ENCODE measurements around the gene ICA1L.

Gene ICA1L

DNA sequence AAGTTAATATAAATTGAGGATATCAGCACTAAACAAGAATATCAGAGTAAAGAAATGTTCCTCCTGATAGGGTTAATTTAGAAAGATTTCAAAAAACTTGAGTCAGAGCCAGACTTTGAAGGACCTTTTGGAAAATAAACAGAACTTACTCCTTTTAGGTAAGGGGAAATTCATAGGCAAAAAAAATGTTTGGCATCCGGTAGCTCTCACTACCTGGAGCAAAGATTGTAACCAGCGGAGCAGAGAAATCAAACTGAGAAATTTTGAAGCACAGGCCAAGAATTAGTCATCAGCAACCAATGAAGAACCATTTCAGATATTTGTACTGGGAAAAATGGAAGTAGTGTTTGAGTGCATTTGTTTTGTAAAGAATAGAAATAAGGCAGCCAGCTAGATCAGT, 113.0 kb downstream of the ICA1L start:
- no peak for DNase-seq
- in situ Hi-C loops (cut with HindIII; ENCODE audit: low pct_ligation_motif_present, low sequenced_read_pairs) = no loop called here
- Histone ChIP-seq H3K4me3 (ENCODE audit: low read depth, low read length) (no peak overlapping the region), H3K27me3 (replicated peaks) (no peaks in the 10 kb centered on the region), H3K27ac (no peak overlapping the region), H3K36me3 (replicated peaks) (no peaks in the 10 kb centered on the region)
- TF ChIP-seq, protein P1, sequence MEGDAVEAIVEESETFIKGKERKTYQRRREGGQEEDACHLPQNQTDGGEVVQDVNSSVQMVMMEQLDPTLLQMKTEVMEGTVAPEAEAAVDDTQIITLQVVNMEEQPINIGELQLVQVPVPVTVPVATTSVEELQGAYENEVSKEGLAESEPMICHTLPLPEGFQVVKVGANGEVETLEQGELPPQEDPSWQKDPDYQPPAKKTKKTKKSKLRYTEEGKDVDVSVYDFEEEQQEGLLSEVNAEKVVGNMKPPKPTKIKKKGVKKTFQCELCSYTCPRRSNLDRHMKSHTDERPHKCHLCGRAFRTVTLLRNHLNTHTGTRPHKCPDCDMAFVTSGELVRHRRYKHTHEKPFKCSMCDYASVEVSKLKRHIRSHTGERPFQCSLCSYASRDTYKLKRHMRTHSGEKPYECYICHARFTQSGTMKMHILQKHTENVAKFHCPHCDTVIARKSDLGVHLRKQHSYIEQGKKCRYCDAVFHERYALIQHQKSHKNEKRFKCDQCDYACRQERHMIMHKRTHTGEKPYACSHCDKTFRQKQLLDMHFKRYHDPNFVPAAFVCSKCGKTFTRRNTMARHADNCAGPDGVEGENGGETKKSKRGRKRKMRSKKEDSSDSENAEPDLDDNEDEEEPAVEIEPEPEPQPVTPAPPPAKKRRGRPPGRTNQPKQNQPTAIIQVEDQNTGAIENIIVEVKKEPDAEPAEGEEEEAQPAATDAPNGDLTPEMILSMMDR (IDR thresholded peaks at IDR 0.05; ENCODE audit: low read depth, low read length, missing control alignments) = no peak

DNA sequence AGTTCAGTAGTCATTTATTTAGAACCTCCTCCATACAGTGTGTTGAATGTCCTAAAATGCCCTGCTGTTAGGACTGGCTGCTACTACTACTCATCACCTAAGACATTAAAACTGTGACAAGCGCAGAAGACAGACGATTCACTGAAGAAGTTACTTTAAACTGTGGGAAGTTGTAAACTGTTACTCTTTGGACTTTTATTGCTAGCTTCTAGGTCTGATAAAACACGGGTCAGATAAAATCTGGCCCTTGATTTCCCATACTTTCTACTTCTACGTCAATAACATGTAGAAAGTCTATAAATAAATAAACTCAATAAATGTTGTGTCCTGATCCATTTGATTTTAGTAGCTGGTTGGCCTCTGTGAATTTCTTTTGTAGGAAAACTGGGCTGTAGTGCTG, 113.4 kb downstream of the ICA1L start:
- TF ChIP-seq, protein P1 (IDR thresholded peaks at IDR 0.05; ENCODE audit: low read depth, low read length, missing control alignments) = no peak
- H3K27ac ChIP-seq = no peak overlapping the region
- no peaks in the 10 kb centered on the region for H3K27me3 ChIP-seq (replicated peaks)
- no peak for DNase-seq
- in situ Hi-C loops (cut with HindIII; ENCODE audit: low pct_ligation_motif_present, low sequenced_read_pairs) = no loop called here
- H3K4me3 ChIP-seq (ENCODE audit: low read depth, low read length) = no peak overlapping the region
- H3K36me3 ChIP-seq (replicated peaks) = no peaks in the 10 kb centered on the region

DNA sequence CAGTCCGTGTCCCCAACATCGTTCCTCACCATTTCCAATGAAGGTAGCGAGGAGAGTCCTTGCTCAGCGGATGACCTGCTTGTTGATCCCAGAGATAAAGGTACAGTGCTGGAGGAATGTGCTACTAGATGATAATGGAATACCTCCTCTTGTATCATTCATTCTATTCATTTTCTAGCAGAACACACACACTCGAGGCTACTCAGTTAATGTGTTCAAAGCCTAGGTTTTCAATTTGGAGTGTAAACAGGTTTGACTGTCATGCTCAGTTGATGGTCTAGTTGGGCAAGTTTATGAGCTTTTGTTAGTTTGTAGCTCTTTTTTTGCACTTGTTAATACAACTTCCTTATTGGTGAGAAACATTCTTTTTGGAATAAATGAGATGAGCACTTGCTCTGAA, 114.2 kb downstream of the ICA1L start:
- no peak for DNase-seq
- in situ Hi-C loops (cut with HindIII; ENCODE audit: low pct_ligation_motif_present, low sequenced_read_pairs) = no loop called here
- Histone ChIP-seq H3K27me3 (replicated peaks) (no peaks in the 10 kb centered on the region), H3K36me3 (replicated peaks) (no peaks in the 10 kb centered on the region), H3K27ac (no peak overlapping the region), H3K4me3 (ENCODE audit: low read depth, low read length) (no peak overlapping the region)
- TF ChIP-seq, protein P1 (IDR thresholded peaks at IDR 0.05; ENCODE audit: low read depth, low read length, missing control alignments) = no peak

DNA sequence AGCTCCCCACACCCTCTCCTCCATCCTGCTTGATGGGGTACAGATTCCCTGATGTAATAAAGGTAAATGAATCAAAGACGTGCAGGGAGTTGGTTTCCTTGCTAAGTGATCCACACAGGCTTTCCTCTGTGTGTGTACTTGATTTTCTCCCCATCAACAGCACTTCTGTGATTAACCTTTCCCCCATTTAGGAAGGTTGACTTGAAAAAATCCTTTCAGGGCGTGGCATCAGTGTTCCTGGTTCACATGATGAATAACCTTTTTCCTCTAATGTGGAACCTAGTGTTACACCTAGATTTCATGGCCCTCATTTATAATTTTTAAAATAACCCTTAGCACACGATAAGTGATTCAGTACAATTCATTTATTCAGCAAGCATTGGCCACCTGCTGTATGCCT, 115.0 kb downstream of the ICA1L start:
- H3K36me3 ChIP-seq (replicated peaks) = no peaks in the 10 kb centered on the region
- TF ChIP-seq, protein P1 (IDR thresholded peaks at IDR 0.05; ENCODE audit: low read depth, low read length, missing control alignments) = no peak
- in situ Hi-C loops (cut with HindIII; ENCODE audit: low pct_ligation_motif_present, low sequenced_read_pairs) = no loop called here
- no peak for DNase-seq
- no peak overlapping the region for H3K4me3 ChIP-seq (ENCODE audit: low read depth, low read length)
- no peak overlapping the region for H3K27ac ChIP-seq
- no peaks in the 10 kb centered on the region for H3K27me3 ChIP-seq (replicated peaks)

DNA sequence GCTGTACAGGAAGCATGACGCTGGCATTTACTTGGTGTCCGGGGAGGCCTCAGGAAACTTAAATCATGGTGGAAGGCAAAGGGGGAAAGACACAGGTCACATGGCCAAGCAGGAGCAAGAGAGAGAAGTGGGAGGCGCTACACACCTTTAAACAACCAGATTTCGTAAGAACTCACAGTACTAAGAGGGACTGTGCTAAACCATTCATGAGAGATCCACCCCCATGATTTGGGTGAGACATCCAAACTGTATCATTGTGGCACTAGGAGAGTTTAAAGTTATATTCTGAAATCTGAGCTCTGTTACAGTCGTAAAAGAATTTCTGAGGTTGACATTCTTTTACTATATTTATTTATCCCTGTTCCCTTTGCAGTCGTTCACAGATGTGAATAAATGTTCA, 116.6 kb downstream of the ICA1L start:
- DNase-seq = no peak
- in situ Hi-C loops (cut with HindIII; ENCODE audit: low pct_ligation_motif_present, low sequenced_read_pairs) = no loop called here

DNA sequence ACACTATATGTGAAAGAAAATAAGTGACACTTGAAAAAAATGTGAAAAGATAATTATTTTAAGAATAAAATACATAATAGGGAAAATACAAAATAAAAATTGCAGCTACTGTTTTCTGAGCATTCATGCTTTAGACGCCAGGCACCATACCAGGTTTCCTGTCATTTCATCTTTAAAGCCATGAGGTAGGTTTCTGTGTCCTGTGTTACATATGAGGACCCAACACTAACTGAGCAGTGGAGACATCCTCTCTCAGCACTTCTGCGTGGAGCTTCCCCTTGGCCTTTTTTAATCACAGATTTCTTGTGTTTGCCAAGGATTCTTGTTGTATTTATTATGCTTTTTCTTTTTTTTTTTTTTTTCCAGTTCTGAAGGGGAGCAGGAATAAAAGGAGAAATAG, 119.5 kb downstream of the ICA1L start:
- TF ChIP-seq, protein P1 (IDR thresholded peaks at IDR 0.05; ENCODE audit: low read depth, low read length, missing control alignments) = no peak
- H3K27me3 ChIP-seq (replicated peaks) = no peaks in the 10 kb centered on the region
- in situ Hi-C loops (cut with HindIII; ENCODE audit: low pct_ligation_motif_present, low sequenced_read_pairs) = no loop called here
- DNase-seq = no peak
- no peaks in the 10 kb centered on the region for H3K36me3 ChIP-seq (replicated peaks)
- H3K4me3 ChIP-seq (ENCODE audit: low read depth, low read length) = no peak overlapping the region
- H3K27ac ChIP-seq = no peak overlapping the region

More for the DNA sequence above, 116.6 kb downstream of the ICA1L start:
- H3K27ac ChIP-seq = no peak overlapping the region
- TF ChIP-seq, protein P1 (IDR thresholded peaks at IDR 0.05; ENCODE audit: low read depth, low read length, missing control alignments) = no peak
- no peak overlapping the region for H3K4me3 ChIP-seq (ENCODE audit: low read depth, low read length)
- no peaks in the 10 kb centered on the region for H3K36me3 ChIP-seq (replicated peaks)
- H3K27me3 ChIP-seq (replicated peaks) = no peaks in the 10 kb centered on the region
